GM12875 (cell line): ENCODE measurements around the gene NLRC5.

ENCODE experiments used
- H3K4me3 ChIP-seq: one replicate; pipeline ENCODE4 v1.5.1; 2011; ENCODE audit warnings: low read depth, low read length, control low read depth
- TF ChIP-seq, protein P1 (sequence below): IDR thresholded peaks from 2 replicates; pipeline ENCODE4 v1.5.1; 2011; ENCODE audit warnings: low read depth, mild to moderate bottlenecking, control low read depth, inconsistent platforms, low read length, moderate library complexity, borderline replicate concordance; ENCODE audit not compliant: insufficient read depth

The NLRC5 gene

GRCh38 chr16:56988948-56989945 is at the start of gene NLRC5:
Gene NLRC5, plus strand, starts transcription at chr16:56989557. Its CDS starts 31,156 bp downstream, at chr16:57020713.
- peak within 1 kb of the TSS; percentile 85 for H3K4me3 ChIP-seq

DNA sequence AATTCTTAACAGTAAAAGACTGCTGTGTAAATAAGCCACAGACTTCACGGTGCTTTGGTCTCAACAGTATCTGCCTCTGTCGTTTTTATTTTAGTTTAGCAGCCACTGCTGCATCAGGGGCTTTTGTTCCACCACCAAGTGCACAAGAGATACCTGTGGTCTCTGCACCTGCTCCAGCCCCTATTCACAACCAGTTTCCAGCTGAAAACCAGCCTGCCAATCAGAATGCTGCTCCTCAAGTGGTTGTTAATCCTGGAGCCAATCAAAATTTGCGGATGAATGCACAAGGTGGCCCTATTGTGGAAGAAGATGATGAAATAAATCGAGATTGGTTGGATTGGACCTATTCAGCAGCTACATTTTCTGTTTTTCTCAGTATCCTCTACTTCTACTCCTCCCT is 49.6 kb upstream of the NLRC5 start:
- TF ChIP-seq, protein P1, sequence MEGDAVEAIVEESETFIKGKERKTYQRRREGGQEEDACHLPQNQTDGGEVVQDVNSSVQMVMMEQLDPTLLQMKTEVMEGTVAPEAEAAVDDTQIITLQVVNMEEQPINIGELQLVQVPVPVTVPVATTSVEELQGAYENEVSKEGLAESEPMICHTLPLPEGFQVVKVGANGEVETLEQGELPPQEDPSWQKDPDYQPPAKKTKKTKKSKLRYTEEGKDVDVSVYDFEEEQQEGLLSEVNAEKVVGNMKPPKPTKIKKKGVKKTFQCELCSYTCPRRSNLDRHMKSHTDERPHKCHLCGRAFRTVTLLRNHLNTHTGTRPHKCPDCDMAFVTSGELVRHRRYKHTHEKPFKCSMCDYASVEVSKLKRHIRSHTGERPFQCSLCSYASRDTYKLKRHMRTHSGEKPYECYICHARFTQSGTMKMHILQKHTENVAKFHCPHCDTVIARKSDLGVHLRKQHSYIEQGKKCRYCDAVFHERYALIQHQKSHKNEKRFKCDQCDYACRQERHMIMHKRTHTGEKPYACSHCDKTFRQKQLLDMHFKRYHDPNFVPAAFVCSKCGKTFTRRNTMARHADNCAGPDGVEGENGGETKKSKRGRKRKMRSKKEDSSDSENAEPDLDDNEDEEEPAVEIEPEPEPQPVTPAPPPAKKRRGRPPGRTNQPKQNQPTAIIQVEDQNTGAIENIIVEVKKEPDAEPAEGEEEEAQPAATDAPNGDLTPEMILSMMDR = no peak

More at GRCh38 chr16:56988948-56989945, at the start of gene NLRC5:
- TF ChIP-seq, protein P1 = no peak

DNA sequence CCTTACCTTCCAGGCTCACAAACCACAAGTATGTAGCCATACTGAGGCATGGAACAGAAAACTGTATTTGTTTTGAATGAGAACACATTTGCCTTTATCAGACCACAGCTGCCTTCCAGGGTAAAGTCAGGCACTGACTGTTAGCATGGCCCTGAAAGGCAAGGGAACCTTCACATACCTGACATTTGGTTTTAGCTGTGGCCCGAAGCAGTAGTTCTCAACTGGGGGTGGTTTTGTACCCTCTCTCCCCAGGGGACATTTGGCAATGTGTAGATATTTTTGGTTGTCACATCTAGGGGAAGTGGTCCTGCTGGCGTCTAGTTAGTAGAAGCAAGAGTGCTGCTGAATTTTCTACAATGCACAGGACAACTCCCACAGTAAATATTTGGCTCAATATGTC is 48.3 kb upstream of the NLRC5 start:
- H3K4me3 ChIP-seq = no peak overlapping the region
- TF ChIP-seq, protein P1 = no peak

More for the DNA sequence above, 49.6 kb upstream of the NLRC5 start:
- no peak overlapping the region for H3K4me3 ChIP-seq

DNA sequence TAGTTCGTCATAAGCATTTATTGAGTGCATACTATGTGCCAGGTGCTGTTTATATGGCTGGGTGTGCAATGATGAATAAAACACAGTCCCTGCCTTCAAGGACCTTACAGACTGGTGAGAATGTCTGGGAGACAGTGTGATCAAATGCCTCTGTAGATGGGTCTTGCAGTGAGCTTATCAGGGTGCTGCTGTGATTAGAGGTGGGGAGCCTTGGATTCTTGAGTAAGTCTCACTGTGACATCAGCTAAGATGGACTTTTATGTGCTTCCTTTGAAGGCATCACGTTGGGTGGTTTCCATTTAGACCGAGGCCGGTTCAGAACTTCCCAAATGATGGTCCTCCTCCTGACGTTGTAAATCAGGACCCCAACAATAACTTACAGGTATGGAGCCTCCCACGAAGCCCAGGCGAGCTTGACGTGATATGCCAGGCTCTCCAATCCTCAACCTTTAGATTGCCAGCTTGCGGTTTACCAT is 47.5 kb upstream of the NLRC5 start:
- no peak overlapping the region for H3K4me3 ChIP-seq
- TF ChIP-seq, protein P1 = no peak

- H3K4me3 ChIP-seq = no peak overlapping the region
- TF ChIP-seq, protein P1 = no peak
Measured at GRCh38 chr16:56943761-56944375, 45.5 kb upstream of the NLRC5 start.

DNA sequence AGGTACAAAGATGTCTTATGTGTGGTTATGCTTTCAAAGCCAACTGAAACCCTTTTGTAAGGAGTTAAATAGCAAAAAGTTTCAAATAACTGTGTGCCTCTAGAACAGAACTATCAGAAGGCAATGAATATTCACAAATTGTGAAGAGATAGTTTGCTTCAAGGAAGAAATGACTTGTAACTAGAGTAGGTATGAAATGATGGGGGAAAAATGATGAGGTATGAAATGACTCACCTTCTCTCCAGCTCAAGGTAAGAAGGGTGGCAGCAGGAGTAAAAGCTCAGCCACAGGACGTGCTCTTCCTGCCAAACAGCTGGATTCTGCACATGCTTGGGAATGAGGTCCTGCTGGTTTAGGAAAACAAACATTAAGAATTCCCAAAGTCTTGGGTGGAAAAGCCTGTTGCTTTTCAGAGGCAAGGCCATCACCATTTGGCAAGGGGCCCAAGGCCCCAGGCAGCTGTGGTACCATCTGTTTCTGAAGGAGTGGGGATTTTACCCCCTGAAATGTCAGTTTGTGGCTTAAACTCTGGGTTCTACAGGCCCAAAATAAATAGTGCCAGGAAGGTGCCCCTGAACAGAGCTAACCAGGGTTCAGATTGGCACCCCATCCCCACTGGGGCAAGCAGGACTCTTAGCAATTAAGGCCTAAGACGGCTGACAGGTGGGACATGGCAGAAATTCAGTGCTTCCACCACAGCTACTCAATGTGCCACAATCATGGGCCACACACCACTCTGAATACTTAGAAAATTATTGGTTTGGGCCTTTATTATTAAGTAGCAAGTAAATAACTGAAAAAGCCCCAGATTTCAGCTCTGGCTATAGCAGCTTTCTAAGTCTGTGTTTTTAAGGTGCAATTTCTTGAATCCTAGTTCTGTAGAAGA is 44.2 kb upstream of the NLRC5 start:
- no peak overlapping the region for H3K4me3 ChIP-seq
- TF ChIP-seq, protein P1 = no peak
